ENCODE data around the gene PSMC5.
"Not testable (repeated sequence)": the region's sequence is repeated elsewhere in the genome, so short reads cannot be mapped to it uniquely, and the experiment has no call there.

Gene PSMC5
- total RNA-seq = 52.9 to 95.3 (median 74.3) reads per million in 4 experiments

DNA sequence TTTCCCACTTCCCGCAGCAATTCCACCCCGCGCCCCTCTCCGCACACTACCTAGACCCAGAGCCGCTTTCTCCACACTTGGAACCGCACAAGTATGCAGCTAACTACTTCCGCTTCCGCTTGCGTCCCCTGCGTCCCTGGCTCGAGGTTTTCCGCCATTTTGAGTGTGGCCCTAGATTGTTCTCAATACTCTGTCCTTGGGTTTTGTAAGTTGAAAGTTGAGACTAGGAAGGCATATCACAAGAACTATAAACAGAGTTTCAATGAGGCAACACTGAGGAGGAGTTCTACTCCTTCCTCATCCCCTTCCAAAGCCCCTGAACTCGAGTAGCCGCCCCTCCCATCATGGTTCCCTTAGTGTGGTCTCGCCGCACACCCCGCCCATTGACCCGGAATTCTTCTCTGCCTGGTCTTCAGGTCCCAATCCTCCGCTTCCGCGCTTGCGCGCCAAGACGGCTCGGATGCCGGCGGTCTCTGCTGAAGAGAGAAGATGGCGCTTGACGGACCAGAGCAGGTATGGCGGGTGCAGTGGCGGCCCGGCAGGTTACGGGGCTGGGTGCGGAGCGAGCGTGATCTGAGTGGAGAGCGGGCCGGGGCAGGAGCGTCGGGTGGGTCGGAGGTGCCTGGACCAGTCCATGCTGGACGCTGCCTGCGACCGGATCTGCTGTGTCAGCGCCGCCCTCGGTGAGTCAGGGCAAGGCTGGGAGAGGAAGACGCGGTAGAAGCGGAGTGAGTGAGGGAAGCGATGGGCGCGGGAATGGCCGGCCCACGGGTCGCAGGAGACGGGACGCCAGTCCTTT lies at the start of gene PSMC5, which contains the start of gene FTSJ3:
PSMC5 (plus strand) TSS at position 430 of the 799 bp plus-strand sequence; CDS start at position 490, 60 bp downstream.
FTSJ3 (minus strand) TSS at position 662 of the 799 bp plus-strand sequence. CDS start 761 bp downstream, outside the sequence.
- peak; percentile 88 for DNase-seq

DNA sequence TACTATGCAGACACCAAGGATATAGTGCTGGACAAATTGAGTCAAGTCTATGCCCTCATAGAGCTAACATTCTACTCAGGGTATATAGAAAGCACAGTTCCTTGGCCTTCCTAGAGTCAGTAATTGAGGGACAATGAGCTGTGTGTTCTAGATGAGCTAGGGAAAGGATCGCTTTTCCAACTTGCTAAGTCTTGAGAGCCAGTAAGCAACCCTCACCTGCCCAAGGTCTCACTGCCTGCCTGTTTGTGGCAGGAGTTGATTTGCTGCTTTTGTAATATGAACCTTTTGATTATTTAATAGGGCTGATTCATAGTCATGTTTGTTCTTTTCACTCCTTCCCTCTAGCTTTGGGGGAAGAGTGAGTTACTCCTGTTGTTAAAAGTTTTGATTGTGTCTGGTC lies 46.7 kb upstream of the PSMC5 start:
- DNase-seq = no peak

DNA sequence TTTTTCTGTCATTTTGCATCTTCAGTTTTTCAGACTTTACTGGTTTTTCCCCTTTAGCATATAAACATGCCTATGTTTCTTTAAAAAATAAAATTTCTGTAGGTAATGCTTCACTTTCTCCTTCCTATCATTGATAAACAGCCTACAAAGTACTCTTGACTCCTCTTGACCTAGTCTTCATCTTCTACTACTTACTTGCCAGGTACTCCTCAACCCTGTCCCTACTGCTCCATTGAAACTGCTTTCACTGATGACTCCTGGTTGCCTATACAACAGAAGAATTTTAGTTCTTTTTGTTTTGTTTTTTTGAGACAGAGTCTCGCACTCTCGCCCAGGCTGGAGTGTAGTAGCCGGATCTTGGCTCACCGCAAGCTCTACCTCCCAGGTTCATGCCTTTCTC lies 46.3 kb upstream of the PSMC5 start:
- DNase-seq = no peak

DNA sequence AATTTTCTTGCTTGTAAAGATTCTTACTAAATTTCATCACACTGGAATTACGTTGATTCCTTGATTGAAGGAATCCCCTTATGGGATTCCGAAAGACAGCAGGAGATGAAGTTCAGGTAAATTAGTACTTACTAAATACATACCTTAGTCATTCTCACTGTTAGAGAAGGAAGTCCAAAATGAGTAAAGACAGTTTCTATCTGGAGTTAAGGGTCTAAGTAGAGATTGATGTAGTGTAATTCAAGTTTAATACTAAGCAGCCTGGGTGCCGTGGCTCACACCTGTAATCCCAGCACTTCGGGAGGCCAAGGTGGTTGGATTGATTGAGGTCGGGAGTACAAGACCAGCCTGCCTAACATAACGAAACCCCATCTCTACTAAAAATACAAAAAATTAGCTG lies 43.7 kb upstream of the PSMC5 start:
- no peak for DNase-seq

DNA sequence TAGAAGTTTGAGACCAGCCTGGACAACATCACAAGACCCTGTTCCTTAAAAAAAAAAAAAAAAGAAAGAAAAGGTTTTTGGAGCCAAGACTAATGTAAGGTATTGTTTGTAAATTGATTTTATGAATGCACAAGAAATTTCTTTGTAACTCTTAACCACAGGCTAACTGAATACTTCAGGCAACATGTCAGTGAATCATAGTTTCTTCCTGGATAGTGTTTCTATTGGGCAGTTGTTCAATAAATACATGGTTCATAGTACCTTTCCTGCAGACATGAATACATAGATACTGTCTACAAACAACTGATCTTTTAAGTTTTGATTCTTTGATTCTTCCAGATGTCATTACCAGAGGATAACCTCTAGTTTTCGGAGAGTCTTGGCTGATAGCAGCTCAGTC lies 41.7 kb upstream of the PSMC5 start:
- DNase-seq = no peak

DNA sequence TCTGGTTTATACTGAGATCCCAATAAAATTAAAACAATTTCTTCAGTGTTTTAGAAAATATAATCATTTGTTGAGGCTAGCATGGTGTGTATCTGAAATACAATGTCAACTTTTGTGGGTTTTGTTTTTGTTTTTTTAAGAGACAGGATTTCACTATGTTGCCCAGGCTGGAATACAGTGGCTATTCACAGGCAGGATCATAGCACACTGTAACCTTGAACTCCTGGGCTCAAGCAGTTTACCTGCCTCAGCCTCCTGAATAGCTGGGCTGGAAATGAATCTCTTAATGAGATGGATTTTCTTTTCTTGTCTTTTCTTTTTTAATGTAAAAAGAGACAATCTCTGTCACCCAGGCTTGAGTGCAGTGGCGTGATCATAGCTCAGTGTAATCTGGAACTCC lies 41.1 kb upstream of the PSMC5 start:
- DNase-seq = no peak

DNA sequence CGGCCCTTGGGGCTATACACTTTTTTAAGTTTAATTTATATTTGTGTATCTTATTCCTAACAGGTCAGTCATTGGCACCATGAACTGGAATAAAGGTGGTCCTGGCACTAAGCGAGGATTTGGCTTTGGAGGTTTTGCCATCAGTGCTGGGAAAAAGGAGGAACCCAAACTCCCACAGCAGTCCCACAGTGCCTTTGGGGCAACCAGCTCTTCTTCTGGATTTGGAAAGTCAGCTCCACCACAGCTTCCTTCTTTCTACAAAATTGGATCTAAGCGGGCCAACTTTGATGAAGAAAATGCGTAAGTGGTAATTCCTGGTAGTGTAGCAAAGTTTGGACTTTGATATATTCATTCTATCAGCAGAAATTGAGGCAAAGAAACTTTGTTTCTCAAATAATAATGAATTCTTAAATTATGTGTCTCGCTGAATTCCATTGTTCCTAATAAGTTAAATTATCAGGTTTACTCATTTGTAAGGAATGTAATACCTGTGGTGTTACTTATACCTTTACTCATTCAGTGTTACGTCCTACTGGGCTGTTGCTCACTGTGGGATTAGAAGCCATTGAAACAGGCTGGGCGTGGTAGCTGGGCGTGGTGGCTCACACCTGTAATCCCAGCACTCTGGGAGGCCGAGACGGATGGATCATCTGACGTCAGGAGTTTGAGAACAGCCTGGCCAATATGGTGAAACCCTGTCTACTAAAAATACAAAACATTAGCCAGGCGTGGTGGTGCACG lies 40.1 kb upstream of the PSMC5 start:
- DNase-seq = no peak

DNA sequence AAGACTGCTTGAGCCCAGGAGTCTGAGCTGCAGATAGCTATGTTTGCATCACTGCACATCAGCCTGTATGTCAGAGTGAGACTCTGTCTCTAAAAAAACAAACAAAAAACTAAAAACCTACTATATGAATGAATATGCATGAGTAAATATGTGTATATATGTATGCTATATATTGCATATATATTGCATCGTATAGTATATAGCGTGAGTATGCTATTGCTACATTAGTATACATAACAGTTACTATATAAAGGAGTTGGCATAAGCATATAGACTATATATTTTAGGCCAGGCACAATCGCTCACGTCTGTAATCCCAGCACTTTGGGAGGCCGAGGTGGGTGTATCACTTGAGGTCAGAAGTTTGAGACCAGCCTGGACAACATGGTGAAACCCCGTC lies 37.2 kb upstream of the PSMC5 start:
- DNase-seq = no peak

DNA sequence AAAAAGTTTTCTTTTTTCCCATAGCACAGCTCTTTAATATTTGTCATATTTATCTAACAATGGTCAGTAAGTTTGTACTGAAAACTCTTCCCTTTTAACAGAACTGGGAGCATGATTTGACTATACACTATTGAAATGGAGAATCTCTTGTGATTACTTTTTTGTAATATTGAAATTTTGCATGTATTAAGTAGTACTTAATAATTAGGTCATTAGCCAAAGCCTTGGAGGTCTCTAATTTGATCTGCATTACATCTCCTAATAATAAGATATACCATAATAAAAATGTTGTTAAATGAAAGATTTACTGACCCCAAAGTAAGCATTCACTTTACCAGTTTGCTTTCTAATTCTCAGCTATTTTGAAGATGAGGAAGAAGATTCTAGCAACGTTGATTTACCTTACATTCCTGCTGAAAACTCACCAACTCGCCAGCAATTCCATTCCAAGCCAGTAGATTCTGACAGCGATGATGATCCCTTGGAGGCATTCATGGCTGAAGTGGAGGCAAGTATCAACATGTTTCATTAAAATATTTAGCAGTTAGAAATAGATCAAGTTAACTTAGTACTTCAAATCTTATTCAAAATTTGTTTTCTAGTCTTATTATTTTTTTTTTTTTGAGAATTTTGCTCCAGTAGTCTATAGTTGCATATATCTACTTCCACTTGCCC lies 35.0 kb upstream of the PSMC5 start:
- DNase-seq = no peak

DNA sequence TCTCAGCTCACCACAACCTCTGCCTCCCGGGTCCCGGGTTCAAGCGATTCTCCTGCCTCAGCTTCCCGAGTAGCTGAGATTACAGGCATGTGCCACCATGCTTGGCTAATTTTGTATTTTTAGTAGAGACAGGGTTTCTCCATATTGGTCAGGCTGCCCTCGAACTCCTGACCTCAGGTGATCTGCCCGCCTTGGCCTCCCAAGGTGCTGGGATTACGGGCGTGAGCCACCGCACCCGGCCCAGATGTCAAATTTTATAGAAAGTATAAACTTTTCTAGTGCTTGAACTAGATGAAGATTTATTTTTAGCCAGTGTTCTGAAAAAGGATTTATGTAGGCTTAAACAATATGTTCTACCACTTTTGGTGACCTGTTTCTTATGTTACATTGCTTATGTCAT lies 30.9 kb upstream of the PSMC5 start:
- not testable (repeated sequence) for DNase-seq

DNA sequence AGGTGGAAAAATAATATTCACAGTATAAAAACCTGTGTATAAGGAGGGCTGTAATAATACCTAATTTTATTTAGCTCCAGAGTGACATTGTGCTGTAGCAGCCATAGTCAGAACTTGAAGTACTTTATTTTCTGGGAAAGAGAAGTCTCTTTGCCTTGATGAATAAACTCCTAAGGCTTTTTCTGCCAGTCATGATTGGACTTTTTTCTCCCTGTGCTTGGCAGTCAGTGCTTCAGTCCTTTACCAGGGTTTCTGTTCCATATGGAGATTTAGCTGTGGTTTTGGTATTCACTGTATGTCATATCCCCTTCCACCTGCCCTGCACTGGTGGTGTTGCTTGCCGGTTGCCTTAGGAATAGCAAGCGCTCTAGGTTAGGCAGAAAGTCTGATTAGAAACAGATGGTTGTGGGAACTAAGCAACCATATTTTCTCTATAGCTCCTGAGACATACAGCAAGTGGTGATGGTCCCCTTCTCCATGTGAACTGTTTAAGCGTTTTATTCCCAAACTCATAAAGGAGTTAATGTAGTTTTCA lies 28.6 kb upstream of the PSMC5 start:
- no peak for DNase-seq

DNA sequence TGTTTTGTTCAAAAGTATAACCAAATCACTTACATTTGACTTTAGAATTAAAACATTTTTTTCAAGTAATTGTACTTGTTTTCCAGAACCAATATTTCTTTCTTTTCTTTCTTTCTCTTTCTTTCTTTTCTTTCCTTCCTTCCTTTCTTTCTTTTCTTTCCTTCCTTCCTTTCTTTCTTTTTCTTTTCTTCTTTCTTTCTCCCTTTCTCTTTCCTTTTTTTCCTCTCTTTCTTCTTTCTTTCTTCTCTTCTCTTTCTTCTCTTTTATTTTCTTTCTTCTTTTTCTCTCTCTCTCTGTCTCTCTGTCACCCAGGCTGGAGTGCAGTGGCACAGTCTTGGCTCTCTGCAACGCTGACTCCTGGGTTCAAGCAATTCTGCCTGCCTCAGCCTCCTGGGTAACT lies 26.4 kb upstream of the PSMC5 start:
- DNase-seq = no peak

DNA sequence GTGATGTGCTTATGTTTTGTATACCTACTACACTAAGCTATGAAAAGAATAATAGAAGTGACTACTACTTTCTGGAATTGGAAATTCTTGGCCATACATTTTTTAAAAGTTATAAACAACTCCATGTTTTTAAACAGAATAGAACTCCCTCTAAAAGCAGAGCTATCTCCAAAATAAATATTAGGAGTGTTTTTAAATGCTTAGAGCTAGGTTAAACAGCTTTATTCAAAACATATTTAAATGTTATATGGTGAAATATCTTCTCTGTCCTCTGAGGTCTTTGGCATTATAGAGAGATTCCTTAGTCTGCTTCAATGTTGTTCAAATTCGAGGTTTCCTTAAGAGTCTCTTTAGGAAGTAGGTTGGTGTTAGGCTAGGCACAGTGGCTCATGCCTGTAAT lies 22.9 kb upstream of the PSMC5 start:
- no peak for DNase-seq

DNA sequence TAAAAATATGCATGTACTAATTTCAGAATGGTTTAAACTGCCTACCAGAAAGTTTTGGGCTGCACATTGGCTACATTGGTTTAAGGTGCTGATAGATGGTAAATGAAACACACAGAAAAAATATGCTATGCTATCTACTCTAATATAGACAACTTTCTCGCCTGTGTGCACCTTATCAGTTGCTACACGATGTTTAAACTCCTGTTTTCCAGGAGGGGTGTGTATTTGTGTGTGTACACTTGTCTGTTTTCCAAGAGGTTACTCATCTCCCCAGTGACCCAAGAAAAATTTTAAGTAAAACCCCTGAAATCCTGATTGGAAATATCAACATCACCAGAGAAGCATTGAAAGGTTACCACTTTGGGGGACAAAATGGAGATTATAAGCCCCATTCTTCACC lies 21.6 kb upstream of the PSMC5 start:
- DNase-seq = no peak

DNA sequence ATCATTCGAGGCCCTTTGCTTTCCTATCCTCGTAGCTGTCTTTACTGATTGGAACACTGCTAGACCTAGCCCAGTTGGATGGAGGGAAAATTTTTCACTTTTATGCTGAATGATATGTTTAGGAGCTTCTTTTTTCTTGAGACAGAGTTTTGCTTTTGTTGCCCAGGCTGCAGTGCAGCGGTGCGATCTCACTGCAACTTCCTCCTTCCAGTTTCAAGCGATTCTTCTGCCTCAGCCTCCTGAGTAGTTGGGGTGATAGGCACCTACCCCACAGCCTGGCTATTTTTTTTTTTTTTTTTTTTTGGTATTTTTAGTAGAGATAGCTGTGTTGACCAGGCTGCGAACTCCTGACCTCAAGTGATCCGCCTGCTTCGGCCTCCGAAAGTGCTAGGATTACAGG lies 17.3 kb upstream of the PSMC5 start:
- DNase-seq = no peak

DNA sequence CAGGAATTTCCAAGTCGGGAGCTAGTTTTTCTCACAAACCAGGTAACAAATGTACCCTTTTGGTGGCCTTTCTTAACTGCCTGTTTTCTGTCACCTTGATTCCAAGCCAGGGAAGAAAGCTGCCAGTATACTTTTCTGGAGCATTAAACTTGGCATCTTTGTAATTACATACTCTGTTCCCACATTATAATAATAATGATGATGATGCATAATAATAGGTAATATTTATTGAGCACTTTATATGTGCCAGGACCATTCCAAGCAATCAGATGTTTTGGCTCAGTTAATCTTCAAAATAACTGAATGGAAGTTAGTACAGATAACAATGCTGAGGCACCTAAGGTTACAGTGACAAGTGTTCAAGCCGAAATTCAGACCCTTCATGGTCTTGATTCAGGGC lies 11.1 kb upstream of the PSMC5 start:
- no peak for DNase-seq

DNA sequence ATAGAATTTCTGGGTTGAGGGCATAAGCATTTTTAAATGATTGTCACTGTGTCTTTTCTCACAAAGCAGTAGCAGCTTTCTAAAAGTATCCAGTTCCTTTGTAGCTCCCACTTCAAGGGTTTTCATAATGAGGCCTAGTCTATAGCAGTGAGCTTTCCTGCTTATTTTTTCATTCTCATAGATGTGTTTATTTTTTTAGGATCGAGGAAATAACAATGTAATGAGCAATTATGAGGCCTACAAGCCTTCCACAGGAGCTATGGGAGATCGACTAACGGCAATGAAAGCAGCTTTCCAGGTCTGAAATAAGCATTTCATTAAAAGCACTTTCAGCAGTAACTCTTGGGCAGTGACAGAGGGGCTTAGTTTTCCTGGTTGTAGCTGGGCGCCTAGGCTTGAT lies 10.6 kb upstream of the PSMC5 start:
- no peak for DNase-seq

DNA sequence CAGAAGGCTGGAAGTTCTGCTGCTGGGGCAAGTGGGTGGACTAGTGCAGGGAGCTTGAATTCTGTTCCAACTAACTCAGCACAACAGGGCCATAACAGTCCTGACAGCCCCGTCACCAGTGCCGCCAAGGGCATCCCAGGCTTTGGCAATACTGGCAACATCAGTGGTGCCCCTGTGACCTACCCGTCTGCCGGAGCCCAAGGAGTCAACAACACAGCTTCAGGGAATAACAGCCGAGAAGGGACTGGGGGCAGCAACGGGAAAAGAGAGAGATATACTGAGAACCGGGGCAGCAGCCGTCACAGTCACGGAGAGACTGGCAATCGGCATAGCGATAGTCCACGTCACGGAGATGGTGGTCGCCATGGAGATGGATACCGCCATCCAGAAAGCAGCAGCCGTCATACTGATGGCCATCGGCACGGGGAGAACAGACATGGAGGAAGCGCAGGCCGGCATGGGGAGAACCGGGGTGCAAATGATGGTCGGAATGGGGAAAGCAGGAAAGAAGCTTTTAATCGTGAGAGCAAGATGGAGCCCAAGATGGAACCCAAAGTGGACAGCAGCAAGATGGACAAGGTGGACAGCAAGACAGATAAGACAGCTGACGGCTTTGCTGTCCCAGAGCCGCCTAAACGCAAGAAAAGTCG lies 9.4 kb upstream of the PSMC5 start:
- DNase-seq = no peak

DNA sequence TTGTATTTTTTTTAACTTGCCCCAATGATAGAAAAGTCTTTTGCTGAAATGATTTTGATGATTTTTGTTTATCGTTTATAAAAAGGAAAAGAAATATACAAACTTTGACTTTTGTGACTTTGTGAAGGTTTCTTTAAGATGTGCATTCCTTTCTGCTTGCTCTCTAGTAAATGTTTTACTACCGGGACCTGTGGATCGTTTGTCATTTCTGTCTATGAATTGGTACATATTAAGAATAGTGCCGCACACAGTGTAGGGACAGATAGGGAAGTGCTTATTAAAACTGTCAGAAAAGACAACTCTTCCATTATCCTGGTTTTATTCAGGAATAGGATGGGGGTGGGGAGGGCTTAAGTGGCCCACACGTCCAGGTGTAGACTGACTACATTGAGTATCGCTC lies 8.1 kb upstream of the PSMC5 start:
- DNase-seq = no peak

DNA sequence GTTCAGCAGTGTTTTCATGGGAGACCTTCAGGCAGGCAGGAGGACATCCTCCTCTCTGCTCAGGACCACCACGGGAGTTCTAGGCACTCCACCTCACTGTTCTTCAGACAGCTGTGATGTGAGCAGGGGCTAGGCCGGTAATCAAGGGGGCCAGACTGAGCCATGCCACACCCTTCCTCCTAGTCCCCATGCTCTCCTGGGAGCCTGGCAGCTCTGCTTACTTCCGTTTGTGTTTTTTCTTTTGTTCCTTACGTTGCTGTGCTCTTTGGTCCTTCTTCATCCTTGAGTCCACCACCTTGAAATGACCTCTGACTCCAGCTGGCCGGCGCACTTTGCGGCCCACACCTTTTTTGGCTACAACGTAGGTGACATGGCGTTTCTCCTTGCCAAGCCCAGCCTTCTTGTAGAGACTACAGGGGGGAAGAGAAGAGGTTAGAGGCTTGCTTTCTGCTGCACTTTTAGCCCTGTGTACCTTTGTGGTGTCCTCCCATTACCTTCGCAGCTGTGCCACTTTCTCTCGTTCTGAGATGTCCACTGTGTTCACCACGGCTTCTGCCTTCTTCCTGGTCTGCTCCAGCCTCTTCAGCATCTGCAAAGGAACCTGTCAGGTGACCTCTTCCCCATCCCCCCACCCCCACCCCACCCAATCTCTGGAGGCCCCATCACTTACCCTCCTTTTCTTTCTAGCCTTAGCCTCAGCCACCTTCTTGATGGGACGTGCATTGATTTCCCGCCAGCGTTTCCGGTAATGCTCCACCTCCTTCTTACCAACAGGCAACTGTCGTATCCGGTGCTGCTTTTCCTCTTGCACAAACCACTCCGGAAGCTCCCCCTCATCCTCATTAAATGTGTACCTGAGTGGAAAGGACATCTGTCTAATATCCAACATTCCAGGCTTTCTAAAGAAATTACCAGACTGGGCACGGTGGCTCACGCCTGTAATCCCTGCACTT lies 7.4 kb upstream of the PSMC5 start:
- no peak for DNase-seq

DNA sequence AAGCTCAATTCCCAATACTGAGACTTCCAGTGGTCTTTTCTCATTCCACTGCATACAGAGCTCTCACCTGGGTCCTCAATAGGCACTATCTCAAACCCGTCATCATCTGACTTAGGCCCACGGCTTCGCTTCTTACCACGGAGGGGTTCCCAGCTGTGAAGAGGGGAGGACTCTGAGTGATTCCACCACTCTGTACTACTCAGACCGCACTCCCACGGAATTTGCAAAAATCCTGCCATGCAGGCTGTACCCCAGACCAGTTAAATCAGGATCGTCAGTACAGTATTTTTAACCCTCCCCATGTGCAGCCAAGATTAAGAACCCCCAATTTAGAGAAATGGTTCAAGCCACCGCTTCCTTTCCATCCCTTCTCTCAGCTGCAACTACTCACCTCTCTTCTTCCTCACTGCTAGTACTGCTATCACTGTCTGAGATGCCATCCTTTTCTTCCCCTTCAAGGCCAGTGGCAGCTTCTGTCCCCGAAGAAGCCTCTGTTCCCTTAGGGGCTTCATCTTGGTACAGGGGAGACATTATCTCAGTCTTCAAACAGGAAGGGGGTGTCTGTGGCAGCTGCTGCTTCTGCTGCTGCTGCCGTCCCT lies 6.2 kb upstream of the PSMC5 start:
- DNase-seq = no peak
